Transverse colon (tissue), 4 donors: ENCODE measurements around the gene PSD. TPM values are rescaled to one million over a fixed set of nuclear protein-coding genes. Genes with fewer than 3 reads are reported as not detected.

Source experiments
- DNase-seq: peaks from one replicate; pipeline ENCODE4 v3.0.0-alpha.2; 2019
- H3K27ac ChIP-seq, 4 donors: fragments of 200-600 bp; sonication (generic); 2 replicates each; pipeline ENCODE4 v1.5.1; 2016 to 2018; ENCODE audit warnings: inconsistent platforms in 4 of 4
- H3K27me3 ChIP-seq: fragments of 200-600 bp; sonication (generic); 2 replicates; pipeline ENCODE4 v1.5.1; 2017; ENCODE audit warnings: inconsistent platforms
- H3K36me3 ChIP-seq, 4 donors: fragments of 200-600 bp; sonication (generic); 2 replicates each; pipeline ENCODE4 v1.5.1; 2017 to 2019; ENCODE audit warnings: inconsistent platforms in 4 of 4
- H3K4me1 ChIP-seq, 4 donors: fragments of 200-600 bp; sonication (generic); 2 replicates each; pipeline ENCODE4 v1.5.1; 2017 to 2020; ENCODE audit warnings: inconsistent platforms in 4 of 4
- H3K4me3 ChIP-seq, 4 donors: fragments of 200-600 bp; sonication (generic); 1 replicate in 1 of 4; 2 replicates in 3 of 4; pipeline versions ENCODE4 v1.5.1 to v1.6.1; 2017 to 2019; ENCODE audit warnings: inconsistent platforms in 4 of 4
- H3K9me3 ChIP-seq, 2 donors: fragments of 200-600 bp; sonication (generic); 2 replicates each; pipeline ENCODE4 v1.5.1; 2017 to 2019; ENCODE audit warnings: inconsistent platforms in 2 of 2
- CTCF ChIP-seq, 5 experiments: fragments of 200-600 bp in 3 of 5; fragments of 450-650 bp in 2 of 5; sonication (generic) in 3 of 5; IDR thresholded peaks; 1 replicate in 2 of 5; 2 replicates in 3 of 5; pipeline ENCODE4 v1.5.1; 2016 to 2017; ENCODE audit warnings: antibody characterized with exemption in 5 of 5, inconsistent platforms in 3 of 5, mild to moderate bottlenecking in 2 of 5, moderate library complexity in 1 of 5
- EP300 ChIP-seq: sonication (generic); formaldehyde crosslinking; IDR thresholded peaks from one replicate; pipeline ENCODE4 v1.6.1; 2017; ENCODE audit warnings: antibody characterized with exemption, low read depth
- POLR2A ChIP-seq: fragments of 450-650 bp; IDR thresholded peaks from one replicate; pipeline ENCODE4 v1.6.1; 2016; ENCODE audit warnings: antibody characterized with exemption, mild to moderate bottlenecking, moderate library complexity
- POLR2AphosphoS5 ChIP-seq, 3 donors: sonication (generic); formaldehyde crosslinking; IDR thresholded peaks; one replicate each; pipeline ENCODE4 v1.6.1; 2016; ENCODE audit warnings: antibody characterized with exemption in 3 of 3
- WGBS, 2 donors: methylation state at CpG; one replicate each; pipeline ENCODE4 v1.1.5; 2018; ENCODE audit warnings: low coverage in 1 of 2; 5-methylcytosine and 5-hydroxymethylcytosine counted together
- in situ Hi-C, 4 donors: fragments of 200-750 bp; cut with MboI; loops; one replicate each; pipeline versions ENCODE4 v1.15.0 to v1.15.1; 2017; ENCODE audit warnings: low sequenced_read_pairs in 3 of 4, low pct_ligation_motif_present in 1 of 4, low pct_unique_long_range_greater_than_20kb in 1 of 4
- intact Hi-C: fragments of 100-400 bp; cut with DNase I; formaldehyde crosslinking; loops from one replicate; pipeline ENCODE4 v1.15.1; 2023; ENCODE audit warnings: low total_unique reads
- total RNA-seq, 4 donors: library from RNA; depleted of rRNA; stranded (reverse); fragments of >200 nt; gene quantifications; one replicate each; pipeline ENCODE4 v1.1.0, GENCODE V29; 2016

The PSD gene
- total RNA-seq, 4 donors from 2014 or later, result 38.9 to 56.1 (median 49.4) TPM

GRCh38 chr10:102414749-102415148 is 3.8 kb downstream of the PSD start:
- no peaks in the 10 kb centered on the region for H3K36me3 ChIP-seq
- no peaks in the 10 kb centered on the region for H3K9me3 ChIP-seq
- peaks cover 85% of the 10 kb centered on the region for H3K27me3 ChIP-seq
- DNase-seq, result no peak
- 20 to 48% methylated on average over 1 to 20 of the region's 20 CpGs for WGBS, 2 donors
- intact Hi-C loops (no loop called here), in situ Hi-C loops (no loop called here)
- TF ChIP-seq POLR2AphosphoS5 (IDR thresholded peaks at IDR 0.05), result no peak
- no peak for TF ChIP-seq EP300
- TF ChIP-seq CTCF (IDR thresholded peaks at IDR 0.05), result no peak
- TF ChIP-seq POLR2A, result no peak
- no peak overlapping the region for H3K4me3 ChIP-seq
- no peak overlapping the region for H3K27ac ChIP-seq
- peaks cover 10 to 21% (median 17%) of the 10 kb centered on the region in 4 donors for H3K4me1 ChIP-seq

GRCh38 chr10:102413806-102414561 is 4.6 kb downstream of the PSD start:
- Histone ChIP-seq H3K9me3 (no peaks in the 10 kb centered on the region), H3K4me1 (peaks cover 8 to 18% (median 13%) of the 10 kb centered on the region in 4 donors), H3K27ac (no peak overlapping the region), H3K27me3 (peaks cover 90% of the 10 kb centered on the region), H3K36me3 (no peaks in the 10 kb centered on the region), H3K4me3 (no peak overlapping the region)
- in situ Hi-C loops, result no loop called here
- TF ChIP-seq CTCF (IDR thresholded peaks at IDR 0.05) (no peak), EP300 (no peak), POLR2A (no peak), POLR2AphosphoS5 (IDR thresholded peaks at IDR 0.05) (no peak)
- 80 to 82% methylated on average over 3 to 13 of the region's 16 CpGs for WGBS, 2 donors
- no peak for DNase-seq
- intact Hi-C loops, result no loop called here

- DNase-seq, result no peak
- H3K4me1 ChIP-seq, result peaks cover 6 to 21% (median 15%) of the 10 kb centered on the region in 4 donors
- peaks cover 89% of the 10 kb centered on the region for H3K27me3 ChIP-seq
- intact Hi-C loops (no loop called here), in situ Hi-C loops (no loop called here)
- TF ChIP-seq POLR2A, result no peak
- TF ChIP-seq POLR2AphosphoS5 (IDR thresholded peaks at IDR 0.05), result no peak
- no peaks in the 10 kb centered on the region for H3K36me3 ChIP-seq
- 8% methylated on average over 5 of the region's 5 CpGs; no CpG with 5 or more reads in 1 of the 2 donors for WGBS, 2 donors
- H3K4me3 ChIP-seq, result no peak overlapping the region
- H3K9me3 ChIP-seq, result no peaks in the 10 kb centered on the region
- H3K27ac ChIP-seq, result no peak overlapping the region
These were observed 5.4 kb downstream of the PSD start for GRCh38 chr10:102413053-102413705.

- in situ Hi-C loops (no loop called here), intact Hi-C loops (no loop called here)
- Histone ChIP-seq H3K27ac (no peak overlapping the region), H3K9me3 (no peaks in the 10 kb centered on the region), H3K36me3 (no peaks in the 10 kb centered on the region), H3K4me3 (no peak overlapping the region), H3K27me3 (peaks cover 88% of the 10 kb centered on the region), H3K4me1 (peaks cover 6 to 21% (median 15%) of the 10 kb centered on the region in 4 donors)
- TF ChIP-seq POLR2AphosphoS5 (IDR thresholded peaks at IDR 0.05) (no peak), POLR2A (no peak), EP300 (no peak), CTCF (IDR thresholded peaks at IDR 0.05) (no peak)
- no peak for DNase-seq
- WGBS, 2 donors, result 91 to 95% methylated on average over 4 to 9 of the region's 10 CpGs
These were observed 6.3 kb downstream of the PSD start for GRCh38 chr10:102412293-102412692.
